HEK293 (cell line): Measurements from ENCODE around the gene LUZP4.

Experiments
- CTCF ChIA-PET: fragments of 350-600 bp; formaldehyde crosslinking; extraction: SDS; loops from one replicate; lab custom pipeline; 2021; ENCODE audit warnings: antibody characterized with exemption; lab: Yijun Ruan, JAX
- POLR2A ChIA-PET: fragments of 300-600 bp; formaldehyde crosslinking; extraction: SDS; loops from one replicate; lab custom pipeline; 2020; ENCODE audit warnings: antibody characterized with exemption, inconsistent platforms; lab: Yijun Ruan, JAX
- H3K27ac ChIP-seq: fragments of 200-500 bp; sonication (Bioruptor generic); 2 replicates; pipeline ENCODE4 v1.5.1; 2014; ENCODE audit warnings: low read depth, low read length, control low read depth, inconsistent platforms; ENCODE audit errors: extremely low read depth
- H3K36me3 ChIP-seq, 2 experiments: fragments of 200-500 bp in 1 of 2; sonication (Bioruptor generic) in 1 of 2; 1 replicate in 1 of 2; 2 replicates in 1 of 2; pipeline ENCODE4 v1.5.1; 2014 to 2017; ENCODE audit warnings: inconsistent platforms in 2 of 2, low read length in 2 of 2; ENCODE audit not compliant: control insufficient read depth in 2 of 2, insufficient read depth in 1 of 2
- H3K4me1 ChIP-seq: fragments of 200-500 bp; sonication (Bioruptor generic); 2 replicates; pipeline ENCODE4 v1.5.1; 2014; ENCODE audit warnings: mild to moderate bottlenecking, low read length, inconsistent platforms; ENCODE audit not compliant: control insufficient read depth, insufficient read depth
- H3K4me3 ChIP-seq: 2 replicates; pipeline ENCODE4 v1.5.1; 2011; ENCODE audit warnings: low read depth, mild to moderate bottlenecking, control low read depth, low read length, moderate library complexity
- H3K9me3 ChIP-seq: fragments of 200-500 bp; sonication (Bioruptor generic); 2 replicates; pipeline ENCODE4 v1.5.1; 2014; ENCODE audit warnings: low read depth, low read length, inconsistent platforms; ENCODE audit not compliant: control insufficient read depth, insufficient read depth
- ATF2 ChIP-seq: fragments of 450-650 bp; formaldehyde crosslinking; IDR thresholded peaks from 2 replicates; pipeline ENCODE4 v1.5.1; 2016; ENCODE audit warnings: missing biosample characterization, missing genetic modification characterization, low read depth
- CTCF ChIP-seq: fragments of 450-650 bp; formaldehyde crosslinking; IDR thresholded peaks from 2 replicates; pipeline ENCODE4 v1.5.1; 2016; ENCODE audit warnings: missing biosample characterization, missing genetic modification characterization
- KLF10 ChIP-seq: fragments of 450-650 bp; IDR thresholded peaks from 2 replicates; pipeline ENCODE4 v1.5.1; 2018; ENCODE audit warnings: missing biosample characterization, mild to moderate bottlenecking, missing genetic modification characterization
- OSR2 ChIP-seq: fragments of 450-650 bp; formaldehyde crosslinking; IDR thresholded peaks from 2 replicates; pipeline ENCODE4 v1.5.1; 2016; ENCODE audit warnings: missing biosample characterization, missing genetic modification characterization
- PBX3 ChIP-seq: sonication (generic); formaldehyde crosslinking; IDR thresholded peaks from 2 replicates; pipeline ENCODE4 v1.8.1; 2022; ENCODE audit warnings: mild to moderate bottlenecking, moderate library complexity, missing genetic modification reagents
- PRDM10 ChIP-seq: fragments of 450-650 bp; formaldehyde crosslinking; IDR thresholded peaks from 2 replicates; pipeline ENCODE4 v1.5.1; 2016; ENCODE audit warnings: missing biosample characterization, missing genetic modification characterization
- SCRT1 ChIP-seq: fragments of 450-650 bp; formaldehyde crosslinking; IDR thresholded peaks from 2 replicates; pipeline ENCODE4 v1.5.1; 2016; ENCODE audit warnings: missing biosample characterization, missing genetic modification characterization, borderline replicate concordance
- ZFP41 ChIP-seq: fragments of 450-650 bp; formaldehyde crosslinking; IDR thresholded peaks from 2 replicates; pipeline ENCODE4 v1.5.1; 2016; ENCODE audit warnings: missing biosample characterization, missing genetic modification characterization, borderline replicate concordance
- ZNF157 ChIP-seq: fragments of 450-650 bp; formaldehyde crosslinking; IDR thresholded peaks from 2 replicates; pipeline ENCODE4 v1.5.1; 2016; ENCODE audit warnings: missing biosample characterization, missing genetic modification characterization
- ZNF341 ChIP-seq: fragments of 450-650 bp; formaldehyde crosslinking; IDR thresholded peaks from 2 replicates; pipeline ENCODE4; 2016; ENCODE audit warnings: low read depth, missing biosample characterization, missing genetic modification characterization
- ZNF423 ChIP-seq: fragments of 450-650 bp; formaldehyde crosslinking; IDR thresholded peaks from 2 replicates; pipeline ENCODE4 v1.5.1; 2016; ENCODE audit warnings: missing biosample characterization, missing genetic modification characterization
- ZNF514 ChIP-seq: fragments of 450-650 bp; formaldehyde crosslinking; IDR thresholded peaks from 2 replicates; pipeline ENCODE4 v1.5.1; 2016; ENCODE audit warnings: missing biosample characterization, missing genetic modification characterization
- ZNF529 ChIP-seq: fragments of 450-650 bp; formaldehyde crosslinking; IDR thresholded peaks from 2 replicates; pipeline ENCODE4 v1.5.1; 2017; ENCODE audit warnings: missing genetic modification characterization, missing biosample characterization; ENCODE audit not compliant: insufficient replicate concordance
- ZNF549 ChIP-seq: fragments of 450-650 bp; IDR thresholded peaks from 2 replicates; pipeline ENCODE4 v1.5.1; 2018; ENCODE audit warnings: missing biosample characterization, missing genetic modification characterization, mild to moderate bottlenecking, inconsistent platforms, moderate library complexity
- ZNF558 ChIP-seq: fragments of 450-650 bp; formaldehyde crosslinking; IDR thresholded peaks from 2 replicates; pipeline ENCODE4 v1.5.1; 2016; ENCODE audit warnings: missing biosample characterization, missing genetic modification characterization
- ZNF600 ChIP-seq: fragments of 450-650 bp; formaldehyde crosslinking; IDR thresholded peaks from 2 replicates; pipeline ENCODE4 v1.5.1; 2016; ENCODE audit warnings: missing biosample characterization, missing genetic modification characterization
- ZNF621 ChIP-seq: fragments of 450-650 bp; formaldehyde crosslinking; IDR thresholded peaks from 2 replicates; pipeline ENCODE4 v1.5.1; 2017; ENCODE audit warnings: missing biosample characterization, missing genetic modification characterization
- ZNF639 ChIP-seq: fragments of 450-650 bp; formaldehyde crosslinking; IDR thresholded peaks from 2 replicates; pipeline ENCODE4 v1.5.1; 2016; ENCODE audit warnings: missing biosample characterization, missing genetic modification characterization
- ZNF792 ChIP-seq: fragments of 450-650 bp; formaldehyde crosslinking; IDR thresholded peaks from 2 replicates; pipeline ENCODE4 v1.5.1; 2016; ENCODE audit warnings: missing biosample characterization, missing genetic modification characterization
- ZSCAN23 ChIP-seq: fragments of 450-650 bp; formaldehyde crosslinking; IDR thresholded peaks from 2 replicates; pipeline ENCODE4 v1.5.1; 2016; ENCODE audit warnings: missing biosample characterization, missing genetic modification characterization

Gene LUZP4

GRCh38 chrX:115350711-115351381 is 61.3 kb downstream of the LUZP4 start:
- no peaks in the 10 kb centered on the region for H3K36me3 ChIP-seq
- no peaks in the 10 kb centered on the region for H3K4me1 ChIP-seq
- no peak overlapping the region for H3K27ac ChIP-seq
- no peaks in the 10 kb centered on the region for H3K9me3 ChIP-seq
- CTCF ChIA-PET = no interaction called here
- H3K4me3 ChIP-seq = no peak overlapping the region
- POLR2A ChIA-PET = no interaction called here
- no peak for TF ChIP-seq SCRT1 (tag by site-specific recombination)
- TF ChIP-seq ZNF157 (tag by site-specific recombination) = no peak
- TF ChIP-seq PRDM10 (tag by site-specific recombination) = peak; percentile 53
- TF ChIP-seq ZNF529 (tag by site-specific recombination) = no peak
- no peak for TF ChIP-seq ZNF423 (tag by site-specific recombination)
- TF ChIP-seq OSR2 (tag by site-specific recombination) = peak; percentile 30; the same call in 1 of the 2 replicates

GRCh38 chrX:115356369-115356768 is 66.9 kb downstream of the LUZP4 start:
- ChIA-PET POLR2A (no interaction called here), CTCF (interaction anchor here (0.7 kb wide), 1 partner anchor 22 kb away, joined by 3 read pairs; no protein-coding TSS in a partner anchor)
- no peak overlapping the region for H3K27ac ChIP-seq
- TF ChIP-seq ZNF341 (tag by site-specific recombination) = no peak
- no peak for TF ChIP-seq ZSCAN23 (tag by site-specific recombination)
- TF ChIP-seq KLF10 (tag by site-specific recombination) = no peak
- TF ChIP-seq ZNF558 (tag by site-specific recombination) = no peak
- TF ChIP-seq ZNF639 = no peak
- TF ChIP-seq ZFP41 (tag by site-specific recombination) = no peak
- TF ChIP-seq ZNF792 (tag by site-specific recombination) = no peak
- TF ChIP-seq ZNF549 = no peak
- TF ChIP-seq PBX3 = no peak
- TF ChIP-seq ZNF600 (tag by site-specific recombination) = no peak
- no peak for TF ChIP-seq ZNF514 (tag by site-specific recombination)
- no peak for TF ChIP-seq ZNF621
- TF ChIP-seq ATF2 (tag by site-specific recombination) = no peak
- no peak for TF ChIP-seq CTCF (tag by site-specific recombination)
- H3K4me3 ChIP-seq = no peak overlapping the region
- H3K9me3 ChIP-seq = no peaks in the 10 kb centered on the region
- no peaks in the 10 kb centered on the region for H3K36me3 ChIP-seq
- H3K4me1 ChIP-seq = no peaks in the 10 kb centered on the region
